ENCODE results near the gene MYPOP.

MYPOP gene

DNA sequence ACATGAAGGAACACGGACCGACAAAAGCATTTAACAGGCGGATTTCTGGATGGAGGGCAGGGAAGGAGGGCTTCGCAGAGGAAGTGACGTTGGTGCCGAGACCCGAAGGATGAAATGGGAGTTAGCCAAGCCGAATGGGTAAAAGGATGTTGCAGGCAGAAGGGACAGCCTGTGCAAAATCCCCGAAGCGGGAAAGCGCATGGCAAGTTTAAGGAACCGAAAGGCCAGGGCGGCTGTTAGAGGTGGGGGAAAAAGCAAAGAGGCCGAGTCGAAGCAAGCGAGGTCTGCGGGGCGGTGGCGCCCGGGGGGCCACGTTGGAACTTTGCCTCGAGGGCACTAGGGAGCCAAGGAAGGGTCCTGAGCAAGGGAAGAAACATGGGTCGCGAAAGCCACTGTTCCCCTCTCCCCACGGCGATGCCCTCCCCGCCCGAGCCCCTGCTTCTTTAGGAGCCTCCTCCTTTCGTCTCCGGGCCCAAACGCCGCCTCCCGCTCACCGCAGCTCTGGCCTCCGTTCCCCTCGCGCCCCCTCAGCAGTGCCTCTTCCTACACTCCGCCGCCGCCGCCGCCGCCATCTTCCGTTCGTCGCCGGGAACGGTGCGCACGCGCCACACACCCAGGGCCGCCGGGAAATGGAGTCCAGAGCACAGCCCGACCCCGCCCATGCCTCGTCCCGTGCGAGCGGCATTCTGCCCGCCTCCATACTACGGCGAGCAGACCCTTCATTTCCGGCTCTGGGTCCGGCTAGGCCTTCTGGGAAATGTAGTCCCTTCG lies 39.7 kb downstream of the MYPOP start, which contains the start of gene SYMPK:
Gene SYMPK, minus strand, starts transcription at position 584 of the 771 bp plus-strand sequence. CDS start 8,652 bp downstream, outside the sequence.
- peak; percentile 98 for DNase-seq

DNA sequence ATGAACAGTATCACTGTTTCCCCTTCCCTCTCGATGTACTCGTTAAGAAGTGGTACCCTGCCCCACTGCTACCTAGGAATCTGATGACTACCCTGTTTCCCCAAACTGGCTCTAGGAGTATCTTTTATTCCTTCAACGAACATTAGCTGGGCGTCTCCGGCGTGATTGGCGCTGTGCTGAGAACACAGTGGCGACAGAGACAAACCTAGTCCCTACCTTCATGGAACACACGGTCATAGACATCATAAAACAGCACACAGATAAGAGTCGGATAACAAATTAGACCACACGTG lies 40.2 kb downstream of the MYPOP start:
- DNase-seq: no peak

DNA sequence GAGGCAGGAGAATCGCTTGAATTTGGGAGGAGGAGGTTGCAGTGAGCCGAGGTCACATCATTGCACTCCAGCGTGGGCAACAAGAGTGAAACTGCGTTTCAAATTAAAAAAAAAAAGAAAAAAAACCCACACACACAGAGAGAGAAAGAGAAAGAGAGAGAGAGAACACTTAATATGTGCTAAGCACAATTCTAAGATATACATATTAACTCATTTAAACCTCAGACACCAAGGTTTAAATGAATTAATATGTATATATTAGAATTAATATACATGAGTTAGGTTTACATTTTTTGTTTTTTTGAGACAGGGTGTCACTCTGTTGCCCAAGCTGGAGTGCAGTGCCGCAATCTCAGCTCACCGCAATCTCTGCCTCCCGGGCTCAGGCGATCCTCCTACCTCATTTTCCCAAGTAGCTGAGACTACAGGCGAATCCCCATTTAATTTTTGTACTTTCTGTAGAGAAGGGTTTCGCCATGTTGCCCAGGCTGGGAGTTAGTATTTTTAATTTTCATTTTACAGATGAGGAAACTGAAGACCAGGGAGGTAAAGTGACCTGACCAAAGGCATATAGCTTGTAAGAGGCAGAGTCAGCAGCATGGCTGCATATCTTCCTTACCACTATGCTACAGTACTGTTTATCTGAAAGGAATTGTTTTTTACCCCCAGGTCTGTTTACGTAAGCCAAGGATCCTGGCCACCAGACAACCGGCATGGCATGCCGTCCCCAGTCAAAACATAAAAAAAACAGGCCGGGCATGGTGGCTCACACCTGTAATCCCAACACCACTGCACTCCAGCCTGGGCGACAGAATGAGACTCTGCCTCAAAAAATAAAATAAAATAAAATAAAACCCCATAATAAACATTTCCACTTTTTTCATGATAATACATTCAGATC lies 41.8 kb downstream of the MYPOP start:
- DNase-seq: no peak

DNA sequence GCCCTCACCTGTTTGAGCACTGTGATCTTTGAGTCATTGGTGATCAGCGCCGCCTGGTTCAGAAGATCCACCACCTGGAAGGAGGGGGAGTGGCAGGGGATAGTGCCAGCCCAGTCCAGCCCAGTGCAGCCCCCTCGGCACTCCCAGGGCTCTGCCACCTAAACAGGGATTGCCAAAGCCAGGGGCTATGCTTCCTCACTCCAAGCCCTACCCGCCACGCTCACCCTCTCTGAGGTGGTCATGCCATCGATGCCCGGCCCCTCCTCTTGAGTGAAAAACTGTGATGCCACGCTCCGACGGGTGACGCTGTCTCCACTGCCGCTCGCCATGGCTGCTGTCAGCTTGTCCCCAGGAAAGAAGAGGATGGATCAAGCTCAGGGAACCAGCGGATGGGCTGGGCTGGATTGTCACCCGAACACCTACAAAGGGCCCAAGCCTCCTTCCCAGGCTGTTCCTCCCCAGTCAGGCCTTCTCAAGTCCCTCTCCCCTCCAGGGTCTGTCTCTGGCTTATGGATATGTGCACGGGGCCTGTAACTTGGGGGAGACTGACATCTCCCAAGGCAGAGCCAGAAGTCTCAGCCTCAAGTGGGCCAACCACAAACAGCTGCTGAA lies 48.1 kb downstream of the MYPOP start:
- no peak for DNase-seq

DNA sequence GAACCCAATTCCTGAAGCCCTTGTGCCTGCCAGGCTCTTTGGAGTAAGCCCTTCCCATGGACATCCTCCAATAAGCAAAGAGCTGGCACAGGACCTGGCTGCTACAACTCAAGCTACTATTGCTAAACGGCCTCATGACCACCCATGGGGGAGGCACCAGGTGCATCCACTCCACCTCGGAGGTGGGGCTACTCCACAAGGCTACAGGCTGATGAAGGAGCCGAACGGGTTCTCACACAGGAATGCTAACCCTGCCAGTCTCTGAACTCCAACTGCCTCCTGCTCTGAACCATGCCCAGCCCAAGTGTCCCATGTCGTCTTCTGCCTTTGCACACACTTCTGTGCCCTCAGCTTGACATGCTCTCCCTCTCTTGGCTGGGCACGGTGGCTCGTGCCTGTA lies 49.4 kb downstream of the MYPOP start:
- no peak for DNase-seq

DNA sequence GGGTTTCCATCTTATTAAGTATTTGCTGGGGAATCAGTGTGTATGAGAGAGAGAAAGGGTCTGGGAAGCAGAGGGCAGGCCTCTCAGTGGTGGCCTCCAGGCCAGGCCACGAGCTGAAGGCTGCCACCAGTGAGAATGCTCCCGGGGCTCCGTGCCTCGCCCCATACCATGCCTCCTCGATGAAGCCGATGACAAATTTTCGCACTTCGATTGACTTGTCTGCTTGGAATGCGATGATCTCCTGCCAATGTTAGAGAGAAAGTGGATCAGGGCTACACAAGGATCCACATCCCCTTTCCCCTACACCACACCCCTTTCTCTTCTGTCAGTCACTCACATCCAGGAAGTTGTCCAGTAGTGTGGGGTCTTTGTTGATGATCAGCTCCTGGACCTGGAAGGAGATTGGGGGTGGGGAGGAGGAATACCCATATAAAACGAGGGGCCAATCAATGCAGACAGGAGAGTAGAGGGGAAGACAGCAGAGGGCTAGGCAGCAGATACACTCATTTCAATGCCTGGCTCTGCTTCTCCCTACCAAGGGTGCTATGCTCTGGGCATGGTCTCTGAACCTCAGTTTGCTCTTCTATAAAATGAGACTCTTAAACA lies 50.2 kb downstream of the MYPOP start:
- DNase-seq: no peak

DNA sequence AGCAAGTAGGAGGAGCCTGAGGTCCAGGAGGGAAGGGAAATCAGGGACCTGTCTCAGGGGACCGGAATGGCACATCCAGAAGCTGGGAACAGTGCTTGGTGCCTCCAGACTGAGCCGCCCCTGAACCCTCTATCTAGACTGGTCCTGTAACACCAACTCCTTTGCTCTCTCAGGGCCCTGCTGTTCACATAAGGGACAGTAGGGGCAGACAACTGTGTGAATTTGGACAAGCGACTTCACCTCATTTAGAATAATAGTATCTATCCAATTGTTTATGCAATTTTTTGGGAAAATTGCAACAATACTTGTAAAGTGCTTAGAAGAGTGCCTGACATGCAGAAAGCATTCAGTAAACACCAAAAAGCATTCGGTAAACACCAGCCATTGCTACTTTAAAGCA lies 53.5 kb downstream of the MYPOP start:
- DNase-seq: no peak

DNA sequence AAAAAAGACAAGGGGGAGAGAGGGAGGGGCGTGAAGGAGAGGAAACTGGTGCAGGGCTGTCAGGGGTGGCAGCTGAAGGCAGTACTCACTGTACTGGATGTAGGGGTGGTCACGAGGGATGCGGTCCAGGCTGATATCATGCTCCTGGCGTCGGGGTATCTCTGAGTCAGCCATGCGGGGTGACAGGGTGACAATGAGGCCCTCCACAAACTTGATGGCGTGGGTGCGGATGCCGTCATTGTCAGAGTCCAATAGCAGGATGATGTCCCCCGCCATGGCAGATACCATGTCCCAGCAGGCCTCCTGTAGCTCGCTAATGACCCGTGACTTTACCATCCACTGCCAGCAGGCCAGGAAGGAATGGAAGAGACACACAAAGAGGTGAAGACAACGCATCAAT lies 54.8 kb downstream of the MYPOP start:
- no peak for DNase-seq

DNA sequence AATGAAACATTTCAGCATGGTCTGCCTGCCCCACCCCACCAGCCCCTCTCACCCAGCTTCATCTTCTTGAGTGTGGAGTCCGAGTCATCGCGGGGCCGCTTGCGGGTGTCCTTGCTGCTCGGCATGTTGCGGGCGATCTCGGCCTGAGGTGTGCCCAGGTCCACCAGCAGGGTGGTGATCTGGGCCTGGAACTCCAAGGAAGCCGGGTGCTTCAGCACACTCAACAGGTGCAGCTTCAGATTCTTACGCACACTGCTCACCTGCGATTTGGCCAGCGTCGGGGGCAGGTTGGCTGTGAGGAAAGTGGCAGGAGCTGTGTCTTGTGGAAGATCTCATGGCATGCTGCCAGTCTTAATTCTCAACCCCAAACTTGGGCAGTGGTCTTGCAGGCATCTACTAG lies 60.2 kb downstream of the MYPOP start:
- DNase-seq: no peak

Data from activated CD4-positive, alpha-beta T cell treated with anti-CD3 and anti-CD28 coated beads, Interleukin-2, amount 50 U/mL, for 1 hour (primary cell).